HuH-7.5 (cell line): ENCODE data around the gene ABHD15.
A peak's percentile ranks its signal among the peaks of the same experiment; 100 is the strongest.

Experiments used
- DNase-seq: peaks from one replicate; pipeline ENCODE4 v3.0.0; 2011; ENCODE audit warnings: low spot score

ABHD15 gene, protein sequence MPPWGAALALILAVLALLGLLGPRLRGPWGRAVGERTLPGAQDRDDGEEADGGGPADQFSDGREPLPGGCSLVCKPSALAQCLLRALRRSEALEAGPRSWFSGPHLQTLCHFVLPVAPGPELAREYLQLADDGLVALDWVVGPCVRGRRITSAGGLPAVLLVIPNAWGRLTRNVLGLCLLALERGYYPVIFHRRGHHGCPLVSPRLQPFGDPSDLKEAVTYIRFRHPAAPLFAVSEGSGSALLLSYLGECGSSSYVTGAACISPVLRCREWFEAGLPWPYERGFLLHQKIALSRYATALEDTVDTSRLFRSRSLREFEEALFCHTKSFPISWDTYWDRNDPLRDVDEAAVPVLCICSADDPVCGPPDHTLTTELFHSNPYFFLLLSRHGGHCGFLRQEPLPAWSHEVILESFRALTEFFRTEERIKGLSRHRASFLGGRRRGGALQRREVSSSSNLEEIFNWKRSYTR

DNA sequence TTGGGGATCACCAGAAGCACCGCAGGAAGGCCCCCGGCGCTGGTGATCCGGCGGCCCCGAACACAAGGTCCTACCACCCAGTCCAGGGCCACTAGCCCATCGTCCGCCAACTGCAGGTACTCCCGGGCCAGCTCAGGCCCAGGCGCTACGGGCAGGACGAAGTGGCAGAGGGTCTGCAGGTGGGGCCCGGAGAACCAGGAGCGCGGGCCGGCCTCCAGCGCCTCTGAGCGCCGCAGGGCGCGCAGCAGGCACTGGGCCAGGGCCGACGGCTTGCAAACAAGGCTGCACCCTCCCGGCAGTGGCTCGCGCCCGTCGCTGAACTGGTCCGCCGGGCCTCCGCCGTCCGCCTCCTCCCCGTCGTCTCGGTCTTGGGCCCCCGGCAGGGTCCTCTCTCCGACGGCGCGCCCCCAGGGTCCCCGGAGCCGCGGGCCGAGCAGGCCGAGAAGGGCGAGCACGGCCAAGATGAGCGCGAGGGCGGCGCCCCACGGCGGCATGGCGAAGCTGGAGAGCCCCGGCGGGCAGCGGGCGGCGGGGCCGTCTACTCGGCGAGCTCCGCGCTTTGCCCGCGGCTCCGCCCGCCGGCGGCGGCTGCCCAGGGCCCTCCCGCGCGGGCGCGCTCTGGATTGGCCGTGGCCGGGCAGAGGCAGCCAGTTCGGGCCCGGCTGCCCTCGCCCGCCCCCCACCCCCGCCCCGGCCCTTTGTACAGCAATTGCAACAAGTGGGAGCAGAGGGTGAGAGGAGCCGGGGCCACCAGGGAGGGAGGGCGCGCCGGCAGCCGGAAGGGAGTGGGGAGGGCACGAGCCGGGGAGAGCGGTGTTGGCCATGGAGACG, at the start of gene ABHD15:
Gene ABHD15, minus strand, starts transcription at position 565 of the 831 bp plus-strand sequence. Its CDS starts 71 bp downstream, at position 494.
- peak; percentile 94 for DNase-seq

DNA sequence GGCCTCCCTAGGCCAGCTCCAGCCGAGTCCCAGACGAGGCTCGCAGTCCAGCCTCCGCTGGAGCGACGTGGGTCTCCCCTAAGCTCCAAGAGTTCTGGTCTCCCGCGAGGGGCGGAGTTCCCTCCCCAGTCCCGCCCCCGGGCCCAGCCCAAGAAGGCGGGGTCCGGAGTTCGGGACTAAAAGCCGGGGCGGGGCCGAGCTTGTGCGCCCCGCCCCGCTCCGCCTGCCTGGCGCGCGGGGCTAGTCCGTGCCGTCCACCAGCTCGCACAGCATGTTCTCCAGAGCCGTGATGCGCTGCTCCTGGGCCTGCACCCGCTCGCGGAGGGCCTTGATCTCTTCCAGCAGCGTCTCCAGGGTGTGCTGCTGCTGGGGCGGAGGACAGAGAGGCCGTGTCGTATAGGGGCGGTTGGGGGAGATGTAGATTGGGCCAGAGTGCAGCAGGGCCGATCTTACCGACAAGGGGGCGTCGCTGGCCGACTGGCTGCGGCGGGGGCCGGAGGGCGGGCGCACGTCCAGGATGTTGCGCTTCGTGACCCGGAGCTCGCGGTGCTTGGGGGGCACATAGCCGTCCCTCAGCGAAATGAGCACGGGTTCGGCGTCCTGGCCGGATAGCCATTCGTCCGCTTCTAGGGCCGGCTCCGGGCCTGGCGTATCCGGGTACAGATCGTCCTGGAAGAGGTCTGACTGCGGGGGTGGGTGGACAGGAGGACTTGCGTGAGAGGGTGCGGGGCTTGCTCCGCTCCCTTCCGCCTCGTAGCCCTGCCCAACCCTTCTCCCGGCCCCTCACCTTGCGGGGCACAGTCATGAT, 48.9 kb upstream of the ABHD15 start:
- peak; percentile 94 for DNase-seq

DNA sequence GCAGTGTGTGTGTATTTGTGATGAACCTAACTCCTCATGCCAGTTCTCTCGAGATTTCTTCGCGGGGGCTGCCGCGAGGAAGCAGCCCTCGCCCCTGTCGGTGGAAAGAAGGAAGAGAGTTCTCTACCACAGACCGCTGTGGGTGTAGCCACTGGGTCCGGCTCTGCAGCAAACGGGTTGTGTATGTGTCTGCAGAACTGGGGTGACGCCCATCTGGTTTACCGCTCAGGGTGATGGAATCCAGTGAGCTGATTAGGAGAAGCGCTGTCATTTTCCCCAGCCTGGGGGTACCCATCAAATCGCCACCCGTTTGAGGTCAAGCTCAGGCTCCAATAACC, 48.2 kb upstream of the ABHD15 start:
- DNase-seq: peak; percentile 68

DNA sequence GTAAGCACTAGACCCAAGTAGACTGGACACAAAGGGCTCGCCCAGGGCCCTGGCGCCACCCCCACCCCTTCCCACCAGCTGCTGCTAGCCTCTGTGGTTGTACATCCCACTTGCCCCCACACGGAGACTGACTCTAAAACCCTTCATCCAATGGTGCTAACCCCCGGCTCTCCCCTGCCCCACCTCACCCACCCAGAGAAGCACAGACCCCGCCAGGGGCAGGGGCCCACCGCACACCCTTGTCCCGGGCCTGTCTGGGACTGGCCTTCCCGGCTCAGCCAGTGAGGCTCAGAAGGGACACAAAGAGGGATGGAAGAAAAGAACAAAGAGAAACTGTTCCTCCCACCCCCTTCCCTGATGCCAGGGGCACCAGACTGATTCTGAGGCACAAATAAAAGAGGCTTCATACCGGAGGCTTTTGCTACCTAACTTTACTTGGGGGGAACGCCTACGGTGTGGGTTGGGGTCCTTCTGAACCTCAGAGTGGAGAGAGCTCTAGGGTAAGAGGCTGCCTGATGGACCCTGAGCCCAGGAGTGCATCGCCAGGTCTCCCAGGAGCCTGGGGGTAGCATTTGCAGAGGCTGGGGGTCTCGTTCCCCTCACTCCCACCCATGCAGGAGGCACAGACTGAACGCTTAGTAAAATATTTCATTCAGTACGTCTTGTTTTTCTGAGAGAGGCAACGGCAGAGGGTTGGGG, 47.7 kb upstream of the ABHD15 start:
- no peak for DNase-seq

DNA sequence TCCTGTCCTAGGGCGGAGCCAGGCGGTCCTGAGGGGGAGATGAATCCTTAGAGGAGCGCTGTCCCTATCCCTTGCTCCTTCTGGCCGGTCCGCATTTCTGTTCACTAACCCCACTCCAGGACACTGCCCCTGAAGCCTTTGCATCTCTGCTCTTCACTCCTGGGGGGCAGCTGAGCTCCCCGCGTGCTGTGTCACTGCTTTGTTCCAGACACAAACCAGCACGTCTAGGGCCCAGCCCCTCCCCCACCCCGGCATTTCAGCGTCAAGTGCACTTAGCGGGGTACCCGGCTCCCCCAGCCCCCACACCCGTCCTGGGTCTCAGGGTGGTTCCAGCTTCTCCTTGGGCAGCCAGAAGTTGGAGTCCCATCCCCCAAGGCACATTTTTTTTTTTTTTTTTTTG, 47.0 kb upstream of the ABHD15 start:
- no peak for DNase-seq

DNA sequence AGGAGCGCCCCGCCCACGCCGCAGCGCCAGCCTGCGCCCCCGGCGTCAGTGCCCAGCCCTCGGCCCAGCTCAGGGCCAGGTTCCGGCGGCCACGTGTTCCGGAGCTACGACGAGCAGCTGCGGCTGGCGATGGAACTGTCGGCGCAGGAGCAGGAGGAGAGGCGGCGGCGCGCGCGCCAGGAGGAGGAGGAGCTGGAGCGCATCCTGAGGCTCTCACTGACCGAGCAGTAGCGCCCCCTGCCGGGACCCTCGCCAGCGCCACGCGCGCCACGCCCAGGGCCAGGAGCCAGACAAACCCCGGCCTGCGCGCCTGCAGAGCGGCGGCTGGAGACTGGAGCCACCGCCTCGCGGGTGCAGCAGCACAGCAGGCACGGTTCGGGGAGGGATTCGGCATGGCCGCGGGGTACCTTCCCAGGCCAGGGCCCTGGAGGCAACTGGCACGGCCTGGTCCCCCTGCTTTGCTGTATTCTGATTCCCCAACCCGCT, 46.6 kb upstream of the ABHD15 start:
- peak; percentile 92 for DNase-seq

DNA sequence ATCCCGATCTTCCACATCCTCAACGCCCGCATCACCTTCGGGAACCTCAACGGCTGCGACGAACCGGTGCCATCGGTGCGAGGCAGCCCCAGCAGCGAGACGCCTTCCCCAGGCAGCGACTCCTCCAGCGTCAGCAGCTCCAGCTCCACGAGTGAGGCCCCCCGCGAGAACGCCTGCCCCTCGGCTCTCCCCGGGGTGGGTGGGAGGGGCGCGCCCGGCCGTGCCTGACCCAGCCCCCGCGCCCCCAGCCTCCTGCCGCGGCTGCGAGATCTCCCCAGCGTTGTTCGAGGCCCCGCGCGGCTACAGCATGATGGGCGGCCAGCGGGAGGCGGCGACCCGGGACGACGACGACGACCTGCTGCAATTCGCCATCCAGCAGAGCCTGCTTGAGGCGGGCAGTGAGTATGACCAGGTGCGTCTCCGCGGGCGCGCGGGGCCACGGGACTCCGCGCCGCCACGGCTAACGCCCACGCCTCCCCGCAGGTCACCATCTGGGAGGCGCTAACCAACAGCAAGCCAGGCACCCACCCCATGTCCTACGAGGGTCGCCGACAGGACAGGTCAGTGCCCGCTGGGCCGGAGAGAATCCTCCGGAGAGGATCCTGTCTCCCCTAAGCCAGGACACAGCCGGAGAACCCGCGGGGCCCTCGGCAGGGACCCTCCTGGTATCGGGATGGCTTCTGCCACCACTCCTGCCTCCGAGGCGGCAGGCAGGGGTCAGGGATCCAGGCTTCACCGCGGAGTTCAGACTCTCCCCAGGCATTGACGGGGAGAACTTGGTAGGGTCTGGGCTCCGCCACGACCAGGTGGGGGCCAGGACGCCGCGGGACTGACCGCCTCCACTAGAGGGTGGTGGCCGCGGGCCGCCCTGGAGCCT, 45.8 kb upstream of the ABHD15 start:
- DNase-seq: no peak

DNA sequence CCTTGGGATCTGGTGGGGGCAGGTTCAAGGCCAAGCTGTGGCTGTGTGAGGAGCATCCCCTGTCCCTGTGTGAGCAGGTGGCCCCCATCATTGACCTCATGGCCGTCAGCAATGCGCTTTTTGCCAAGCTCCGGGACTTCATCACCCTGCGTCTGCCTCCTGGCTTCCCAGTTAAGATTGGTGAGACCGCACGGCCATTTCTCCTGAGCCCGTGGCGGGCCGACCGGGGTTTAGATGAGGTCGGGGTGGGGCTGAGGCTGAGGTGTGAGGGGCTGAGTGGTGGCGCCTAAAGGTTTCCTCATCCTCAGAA, 45.2 kb upstream of the ABHD15 start:
- DNase-seq: no peak

DNA sequence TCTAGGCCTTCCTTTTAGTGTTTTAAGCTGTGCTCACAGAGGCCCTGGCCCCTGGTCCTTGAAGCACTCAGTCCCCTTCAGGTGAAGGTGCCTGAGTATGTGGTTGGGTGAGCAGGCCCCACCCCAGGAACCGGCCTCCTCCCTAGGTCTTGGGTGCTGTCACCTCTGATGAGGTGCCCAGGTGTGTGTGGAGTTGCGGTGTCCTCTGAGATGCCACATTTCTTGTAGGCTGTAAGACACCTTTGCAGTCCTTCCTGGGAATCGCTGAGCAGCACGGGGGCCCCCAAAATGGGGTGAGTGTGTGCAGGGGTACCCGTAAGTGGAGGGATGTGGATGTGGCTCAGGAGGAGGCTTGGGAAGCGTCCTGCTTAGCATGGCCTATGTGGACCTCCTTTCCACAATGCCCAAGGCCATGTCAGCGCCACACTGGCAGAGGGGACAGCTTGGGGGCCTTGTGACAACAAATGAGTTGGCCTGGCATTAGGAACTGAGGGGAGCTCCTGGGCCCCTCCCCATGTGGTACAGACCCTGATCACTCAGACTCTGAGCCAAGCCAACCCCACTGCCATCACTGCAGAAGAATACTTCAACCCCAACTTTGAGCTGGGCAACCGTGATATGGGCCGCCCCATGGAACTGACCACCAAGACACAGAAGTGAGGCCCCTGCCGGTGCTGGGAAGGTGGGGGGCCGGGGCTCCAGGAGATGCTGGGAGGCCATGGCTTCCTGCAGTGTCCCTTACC, 44.7 kb upstream of the ABHD15 start:
- peak; percentile 6 for DNase-seq

DNA sequence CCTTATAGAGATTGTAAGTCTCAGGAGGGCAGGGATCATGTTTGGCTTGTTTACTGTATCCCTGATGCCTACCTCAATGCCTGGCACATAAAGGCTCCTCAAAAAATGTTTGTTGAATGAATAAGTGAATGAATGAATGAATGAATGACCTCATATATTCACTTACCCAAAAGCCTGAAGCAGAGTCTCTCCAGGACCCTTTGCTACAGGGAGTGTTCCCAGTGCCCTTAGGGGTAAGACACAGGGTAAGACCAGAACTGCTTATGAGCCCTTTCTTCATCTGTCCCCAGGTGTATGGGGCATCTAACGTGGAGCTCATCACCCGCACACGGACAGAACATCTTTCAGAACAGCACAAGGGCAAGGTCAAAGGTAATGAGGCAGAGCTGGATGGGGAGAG, 43.6 kb upstream of the ABHD15 start:
- DNase-seq: no peak

DNA sequence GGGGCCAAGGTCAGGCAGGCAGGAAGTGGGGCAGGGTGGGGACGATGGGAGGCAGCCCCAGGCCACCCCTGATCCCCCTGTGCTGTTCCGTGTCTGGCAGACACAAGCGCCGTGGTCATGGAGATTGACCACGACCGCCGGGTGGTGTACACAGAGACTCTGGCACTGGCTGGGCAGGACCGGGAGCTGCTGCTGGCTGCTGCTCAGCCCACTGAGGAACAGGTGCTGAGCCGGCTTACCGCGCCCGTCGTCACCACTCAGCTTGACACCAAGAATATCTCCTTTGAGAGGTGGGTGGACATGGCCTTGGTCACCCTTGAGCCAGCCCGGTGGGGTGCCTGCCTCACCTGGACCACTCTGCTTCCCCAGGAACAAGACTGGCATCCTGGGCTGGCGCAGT, 42.1 kb upstream of the ABHD15 start:
- DNase-seq: no peak

DNA sequence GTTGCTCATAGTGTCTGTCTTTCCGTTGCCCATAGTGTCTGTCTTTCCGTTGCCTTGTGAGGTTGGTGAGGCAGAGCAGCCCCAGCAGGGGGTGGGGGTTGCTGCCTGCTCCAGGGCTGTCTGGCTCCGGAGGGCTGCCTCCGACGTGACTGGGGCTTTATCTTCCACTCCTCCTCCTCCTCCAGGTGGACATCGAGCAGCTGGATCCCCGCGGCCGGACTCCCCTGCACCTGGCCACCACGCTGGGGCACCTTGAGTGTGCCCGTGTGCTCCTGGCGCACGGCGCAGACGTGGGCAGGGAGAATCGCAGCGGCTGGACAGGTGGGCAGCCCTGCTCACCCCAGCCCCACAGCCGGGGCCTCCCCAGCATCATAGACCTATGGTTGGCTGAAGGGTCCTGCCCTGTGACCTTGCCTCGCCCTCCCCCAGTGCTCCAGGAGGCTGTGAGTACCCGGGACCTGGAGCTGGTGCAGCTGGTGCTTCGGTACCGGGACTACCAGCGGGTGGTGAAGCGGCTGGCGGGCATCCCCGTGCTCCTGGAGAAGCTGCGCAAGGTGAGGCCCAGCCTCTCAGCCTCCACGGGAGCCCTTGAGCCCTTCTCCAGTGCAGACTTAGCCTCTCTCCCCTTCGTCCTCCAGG, 40.8 kb upstream of the ABHD15 start:
- DNase-seq: peak; percentile 3

DNA sequence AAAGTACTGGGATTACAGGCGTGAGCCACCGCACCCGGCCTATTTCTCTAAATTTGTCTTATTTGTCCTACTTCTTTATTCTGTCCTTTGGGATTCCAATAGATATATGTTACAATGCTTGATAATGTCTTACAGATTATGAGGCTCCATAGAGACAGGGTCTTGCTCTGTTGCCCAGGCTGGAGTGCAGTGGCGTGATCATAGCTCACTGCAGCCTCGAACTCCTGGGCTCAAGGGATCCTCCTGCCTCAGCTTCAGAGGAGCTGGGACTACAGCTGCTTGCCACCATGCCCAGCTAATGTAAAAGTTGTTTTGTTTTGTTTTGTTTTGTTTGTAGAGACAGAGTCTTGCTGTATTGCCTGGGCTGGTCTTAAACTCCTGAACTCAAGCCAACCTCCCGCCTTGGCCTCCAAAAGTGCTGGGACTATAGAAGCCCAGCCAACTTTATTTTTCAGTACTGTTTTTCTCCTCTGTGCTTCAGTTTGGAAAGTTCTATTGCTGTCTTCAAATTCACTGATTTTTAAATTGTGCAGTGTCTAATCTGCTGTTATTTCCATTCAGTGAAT, 36.4 kb upstream of the ABHD15 start:
- DNase-seq: no peak

DNA sequence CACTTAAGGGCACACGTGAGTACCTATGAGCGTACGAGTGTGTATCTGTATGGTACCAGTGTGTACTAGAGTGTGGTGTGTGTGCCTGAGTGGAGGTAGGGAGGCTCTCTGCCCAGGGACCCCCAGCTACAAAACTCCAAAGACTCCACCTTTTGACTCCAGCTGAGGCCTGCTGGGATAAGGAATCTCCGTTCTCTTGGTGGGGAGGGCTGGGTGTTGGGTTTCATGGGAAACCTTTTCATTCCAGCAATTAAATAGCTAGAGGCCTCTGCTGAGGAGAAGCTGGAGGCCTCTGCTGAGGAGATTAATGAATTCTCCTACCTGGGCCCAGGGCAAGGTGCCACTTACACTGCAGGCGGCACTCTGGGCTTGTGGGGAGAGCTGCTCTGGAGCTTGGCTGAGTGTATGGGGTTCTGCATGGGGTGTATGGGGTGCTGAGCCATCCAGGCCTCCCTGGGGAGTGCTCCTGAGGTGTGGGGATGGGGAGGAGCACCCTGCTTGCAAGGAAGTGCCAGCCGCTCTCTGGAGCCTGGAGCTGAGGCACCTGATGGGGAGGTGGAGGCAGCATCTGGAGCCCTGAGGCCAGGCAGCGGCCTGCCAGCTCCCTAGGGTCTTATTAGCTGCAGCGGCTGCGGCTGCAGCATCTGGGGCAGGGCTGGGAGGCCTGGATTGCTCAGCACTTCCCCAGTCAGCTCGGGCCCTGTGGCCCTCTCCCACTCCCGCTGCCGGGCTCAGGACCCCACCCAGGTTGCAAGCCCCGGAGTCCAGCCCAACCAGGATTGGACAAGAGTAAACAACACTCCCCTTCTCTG, 30.7 kb upstream of the ABHD15 start:
- no peak for DNase-seq

DNA sequence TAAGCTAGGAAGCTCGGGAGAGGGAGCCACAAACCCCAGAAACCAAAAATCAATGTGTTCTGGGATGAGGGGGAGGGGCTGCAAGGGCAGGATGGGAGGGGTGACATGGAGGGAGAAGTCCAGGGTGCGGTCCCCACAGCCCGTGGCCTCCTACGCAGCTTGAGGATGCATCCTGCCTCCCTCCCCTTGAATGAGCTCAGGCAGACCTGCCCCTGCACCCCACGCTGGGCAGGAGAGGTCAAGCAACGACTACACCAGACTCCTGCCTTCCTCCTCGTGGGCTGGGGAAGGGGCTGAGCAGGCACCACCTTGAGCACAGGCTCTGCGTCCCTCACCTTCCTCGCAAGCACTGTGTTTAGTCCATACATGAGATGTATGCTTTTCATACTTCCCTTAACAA, 30.0 kb upstream of the ABHD15 start:
- DNase-seq: no peak

DNA sequence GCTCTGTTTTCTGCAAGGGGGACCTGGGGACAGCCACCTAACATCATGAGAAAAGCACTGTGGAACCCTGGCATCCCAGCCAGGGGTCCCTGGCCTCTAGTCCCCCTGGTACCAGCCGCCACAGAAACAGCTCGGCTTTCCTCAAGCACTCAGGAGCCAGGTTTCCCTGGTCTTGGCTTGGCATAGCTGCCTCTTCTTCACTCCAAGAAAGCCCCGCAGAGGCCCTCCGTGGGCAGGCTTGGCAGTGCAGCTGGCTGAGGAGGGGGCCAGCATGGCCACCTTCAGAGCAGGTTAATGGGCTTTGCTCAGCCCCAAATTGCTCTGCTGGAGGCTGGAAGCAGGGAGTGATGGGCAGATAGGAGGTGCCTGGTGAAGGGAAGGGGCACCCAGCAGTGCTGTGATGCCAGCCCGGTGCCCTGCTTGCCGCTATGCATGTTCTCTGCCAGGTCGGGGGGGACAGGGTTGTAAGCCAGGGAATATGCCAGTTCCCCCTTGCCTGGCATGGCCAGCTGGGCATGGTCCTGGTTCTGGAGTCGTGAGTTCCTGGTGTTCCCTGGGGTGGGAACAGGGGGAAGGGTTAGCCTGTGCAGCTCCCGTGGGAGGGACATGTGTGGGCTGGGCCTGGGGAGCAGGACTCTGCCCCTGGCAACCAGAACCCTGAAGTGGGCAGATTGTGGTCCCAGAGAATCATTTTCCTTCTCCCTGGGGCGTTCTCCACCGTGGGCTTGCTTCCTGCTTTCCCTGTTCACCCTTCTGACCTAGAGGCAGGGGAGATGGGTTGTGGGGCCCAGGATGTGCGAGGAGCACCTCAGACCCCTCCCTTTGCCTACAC, 29.3 kb upstream of the ABHD15 start:
- DNase-seq: no peak
